ENCODE measurements around the gene INSIG2. TPM values are rescaled to one million over a fixed set of nuclear protein-coding genes. Genes with fewer than 3 reads are reported as not detected.

INSIG2 gene
- total RNA-seq, 1 experiment from 2014 or later: 8.7 TPM

DNA sequence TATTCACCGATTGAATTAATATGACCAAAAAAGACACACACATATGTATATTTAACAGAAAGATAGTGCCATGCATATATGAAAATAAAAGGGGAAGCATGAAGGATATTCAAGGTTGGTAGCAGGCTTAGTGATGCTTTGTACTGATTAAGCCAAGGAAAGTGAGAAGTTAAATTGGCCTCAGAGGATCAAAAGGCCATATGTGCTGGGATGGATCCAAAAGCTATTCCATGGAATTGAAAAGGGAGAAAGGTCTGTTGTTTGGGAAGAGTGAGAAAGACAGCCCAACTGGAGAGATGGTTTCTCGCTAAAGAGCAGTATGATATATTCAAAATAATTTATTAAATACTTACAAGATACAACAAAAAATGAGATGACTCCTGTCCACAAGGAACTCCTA, 65.9 kb downstream of the INSIG2 start:
- H3K23me2 ChIP-seq (ENCODE audit: insufficient read length, low read depth, low read length, poor library complexity, severe bottlenecking): no peaks in the 10 kb centered on the region
- H3K9me3 ChIP-seq (ENCODE audit: control insufficient read depth, low read depth, low read length): no peaks in the 10 kb centered on the region
- H3K56ac ChIP-seq (ENCODE audit: insufficient read length, low read depth, low read length): no peak overlapping the region
- no peak overlapping the region for H2BK20ac ChIP-seq (ENCODE audit: low read depth, low read length, poor library complexity, severe bottlenecking)
- H3K27ac ChIP-seq (ENCODE audit: insufficient read length, low read depth, low read length): no peak overlapping the region
- H4K91ac ChIP-seq (ENCODE audit: insufficient read length, low read depth, low read length): no peak overlapping the region
- no peak overlapping the region for H2BK5ac ChIP-seq (ENCODE audit: insufficient read length, low read length)
- no peak overlapping the region for H3K18ac ChIP-seq (ENCODE audit: insufficient read length, low read depth, low read length)
- H3K23ac ChIP-seq (ENCODE audit: insufficient read length, low read depth, low read length): no peak overlapping the region
- Mint-ChIP-seq H3K4me1 (no peaks in the 10 kb centered on the region), H3K36me3 (ENCODE audit: insufficient read depth in 1 of 3, low read depth in 3 of 3) (no peaks in the 10 kb centered on the region), H3K27me3 (ENCODE audit: low read depth) (peaks cover 2% of the 10 kb centered on the region; the same call in 1 of the 2 replicates), H3K27ac (no peak overlapping the region), H3K4me3 (no peak overlapping the region), H3K9me3 (peaks cover 0 to 3% of the 10 kb centered on the region in 2 experiments; a peak in 1 of 5 replicates)
- H3K4me2 ChIP-seq (ENCODE audit: insufficient read depth, insufficient read length, low read length): no peak overlapping the region
- DNase-seq: no peak
- no peak overlapping the region for H2AK5ac ChIP-seq (ENCODE audit: insufficient read length, low read length)
- no peak overlapping the region for H4K8ac ChIP-seq (replicated peaks; ENCODE audit: insufficient read length, low read depth, low read length)
- H2BK15ac ChIP-seq (ENCODE audit: low read depth, low read length): no peak overlapping the region
- no peak overlapping the region for H3K14ac ChIP-seq (ENCODE audit: insufficient read depth, low read length)
- no peaks in the 10 kb centered on the region for H4K20me1 ChIP-seq (ENCODE audit: control insufficient read depth, insufficient read depth, insufficient read length)
- no peak overlapping the region for H2BK12ac ChIP-seq (ENCODE audit: insufficient read length, low read depth, low read length)
- H3K79me2 ChIP-seq (ENCODE audit: insufficient read depth, low read length): no peaks in the 10 kb centered on the region
- H3K79me1 ChIP-seq (ENCODE audit: insufficient read depth, low read depth, low read length, poor library complexity, severe bottlenecking): no peaks in the 10 kb centered on the region
- no peaks in the 10 kb centered on the region for H3K27me3 ChIP-seq (ENCODE audit: insufficient read depth, low read length)
- no peak overlapping the region for H3T11ph ChIP-seq (ENCODE audit: low read length)
- H4K5ac ChIP-seq (ENCODE audit: insufficient read length, low read depth, low read length): no peak overlapping the region
- no peak for TF ChIP-seq CTCF (conservative IDR thresholded peaks at IDR 0.05)
- no CpG with 5 or more reads among the region's 2 CpGs for WGBS (ENCODE audit: extremely low coverage, insufficient read length, low lambda C conversion rate)
- no peak overlapping the region for H2AFZ ChIP-seq (ENCODE audit: low read length)
- H3K4ac ChIP-seq (ENCODE audit: low read depth, low read length): no peak overlapping the region
- H3K4me1 ChIP-seq (ENCODE audit: insufficient read depth, low read length): no peaks in the 10 kb centered on the region
- H3K9ac ChIP-seq (ENCODE audit: extremely low read depth, insufficient read length, low read length): no peak overlapping the region
- no peak overlapping the region for H2BK120ac ChIP-seq (ENCODE audit: low read depth, low read length, poor library complexity, severe bottlenecking)

Other genes with a start within 250 kb of the INSIG2 start
- 16.4 and 16.9 TPM in 2 replicates for gene CCDC93, start 74.4 kb upstream of the INSIG2 start, total RNA-seq (2021)

All from H9 (cell line).